Caco-2 (cell line): ENCODE measurements around the gene NT5E. TPM values are rescaled to one million over a fixed set of nuclear protein-coding genes. Genes with fewer than 3 reads are reported as not detected.

Source experiments
- BruUV-seq: library from RNA; stranded (reverse); fragments of 400-500 nt; replicated peaks from 2 replicates; lab custom pipeline; 2021; lab: Mats Ljungman, UMichigan
- CTCF ChIA-PET: fragments of 300-600 bp; sonication (Branson Sonifier 250); formaldehyde crosslinking; loops from one replicate; lab custom pipeline; 2022; ENCODE audit warnings: antibody characterized with exemption; lab: Charles Lee
- POLR2A ChIA-PET: fragments of 300-600 bp; sonication (Branson Sonifier 250); formaldehyde crosslinking; loops from one replicate; lab custom pipeline; 2022; ENCODE audit warnings: antibody characterized with exemption; lab: Charles Lee
- DNase-seq, 2 experiments: peaks; one replicate each; pipeline versions ENCODE4 v3.0.0 to v3.0.0-alpha.2; 2020 to 2022
- H3K27me3 ChIP-seq: replicated peaks from 2 replicates; pipeline ENCODE4 v1.6.0; 2011; ENCODE audit warnings: low read length; ENCODE audit not compliant: control insufficient read depth, insufficient read depth
- H3K36me3 ChIP-seq: 2 replicates; pipeline ENCODE4 v1.5.1; 2011; ENCODE audit warnings: low read length; ENCODE audit not compliant: control insufficient read depth, insufficient read depth
- H3K4me1 ChIP-seq: fragments of 250-450 bp; sonication (Bioruptor Pico); 2 replicates; pipeline ENCODE4 v1.5.1; 2020; ENCODE audit warnings: mild to moderate bottlenecking
- H3K4me3 ChIP-seq: 2 replicates; pipeline ENCODE4 v1.5.1; 2011; ENCODE audit warnings: low read depth, mild to moderate bottlenecking, control low read depth, low read length
- H3K9me3 ChIP-seq: fragments of 250-450 bp; sonication (Bioruptor Pico); 2 replicates; pipeline ENCODE4 v1.5.1; 2020; ENCODE audit warnings: mild to moderate bottlenecking, moderate library complexity
- H3K27ac Mint-ChIP-seq: one replicate; pipeline ENCODE4 v1.8.0; 2022; ENCODE audit warnings: mixed read lengths; ENCODE audit not compliant: unreplicated experiment
- H3K27me3 Mint-ChIP-seq: one replicate; pipeline ENCODE4 v1.8.0; 2022; ENCODE audit warnings: mixed read lengths; ENCODE audit not compliant: insufficient read depth, unreplicated experiment
- H3K36me3 Mint-ChIP-seq: one replicate; pipeline ENCODE4 v1.8.0; 2022; ENCODE audit warnings: mild to moderate bottlenecking, mixed read lengths; ENCODE audit not compliant: insufficient read depth, unreplicated experiment
- H3K4me1 Mint-ChIP-seq: one replicate; pipeline ENCODE4 v1.8.0; 2022; ENCODE audit warnings: low read depth, mixed read lengths; ENCODE audit not compliant: unreplicated experiment
- H3K4me3 Mint-ChIP-seq: one replicate; pipeline ENCODE4 v1.8.0; 2022; ENCODE audit warnings: mild to moderate bottlenecking, moderate library complexity, mixed read lengths; ENCODE audit not compliant: unreplicated experiment
- H3K9me3 Mint-ChIP-seq: one replicate; pipeline ENCODE4 v1.8.0; 2022; ENCODE audit warnings: mixed read lengths; ENCODE audit not compliant: unreplicated experiment
- CTCF ChIP-seq, 2 experiments: fragments of 200-600 bp in 1 of 2; IDR thresholded peaks; 1 replicate in 1 of 2; 2 replicates in 1 of 2; pipeline versions ENCODE4 v1.5.1 to v1.8.0; 2011 to 2022; ENCODE audit warnings: antibody characterized with exemption in 1 of 2, control low read depth in 1 of 2, inconsistent platforms in 1 of 2, low read depth in 1 of 2, low read length in 1 of 2, mild to moderate bottlenecking in 1 of 2, moderate library complexity in 1 of 2; ENCODE audit not compliant: insufficient read depth in 1 of 2, severe bottlenecking in 1 of 2, unreplicated experiment in 1 of 2
- intact Hi-C: fragments of 100-400 bp; cut with micrococcal nuclease; formaldehyde crosslinking; loops from one replicate; pipeline ENCODE4 v1.10.0; 2022; ENCODE audit not compliant: unreplicated experiment
- total RNA-seq: library from RNA; stranded (reverse); gene quantifications from 2 replicates; pipeline ENCODE4 v1.2.3, GENCODE V29; 2022

NT5E gene
- total RNA-seq, 1 experiment from 2014 or later: 1.0 TPM

GRCh38 chr6:85405175-85405852 is 44.6 kb upstream of the NT5E start:
- Histone ChIP-seq H3K9me3 (no peaks in the 10 kb centered on the region), H3K4me1 (peaks cover 54% of the 10 kb centered on the region), H3K27me3 (no peaks in the 10 kb centered on the region), H3K4me3 (no peak overlapping the region), H3K36me3 (no peaks in the 10 kb centered on the region)
- H3K4me1 Mint-ChIP-seq: peaks cover 47% of the 10 kb centered on the region
- no peaks in the 10 kb centered on the region for H3K27me3 Mint-ChIP-seq
- intact Hi-C loops: loop anchor here (1.0 to 5.0 kb wide), 4 partner anchors 15 to 77 kb away; partner anchors contain the start of gene NT5E
- no TSS peak for BruUV-seq
- no peaks in the 10 kb centered on the region for H3K36me3 Mint-ChIP-seq
- H3K27ac Mint-ChIP-seq: peak overlapping the region; percentile 95
- H3K4me3 Mint-ChIP-seq: peak overlapping the region; percentile 68
- POLR2A ChIA-PET: interaction anchor here (0.6 kb wide), 2 partner anchors 42 to 60 kb away, joined by 3 read pairs; no protein-coding TSS in a partner anchor
- DNase-seq: peak; percentile 64 to 79
- no peak for TF ChIP-seq CTCF (IDR thresholded peaks at IDR 0.05; ENCODE audit: insufficient read depth in 1 of 2, low read depth in 1 of 2, low read length in 1 of 2, severe bottlenecking in 1 of 2, unreplicated experiment in 1 of 2)
- CTCF ChIA-PET: interaction anchor here (1.0 to 1.6 kb wide), 2 partner anchors 51 to 77 kb away, joined by 3 to 12 read pairs; no protein-coding TSS in a partner anchor
- H3K9me3 Mint-ChIP-seq: peaks cover 11% of the 10 kb centered on the region

- Histone ChIP-seq H3K4me3 (no peak overlapping the region), H3K9me3 (no peaks in the 10 kb centered on the region), H3K4me1 (peaks cover 54% of the 10 kb centered on the region), H3K27me3 (no peaks in the 10 kb centered on the region), H3K36me3 (no peaks in the 10 kb centered on the region)
- Mint-ChIP-seq H3K27ac (peak overlapping the region; percentile 95), H3K36me3 (no peaks in the 10 kb centered on the region), H3K4me3 (peak overlapping the region; percentile 68), H3K9me3 (peaks cover 11% of the 10 kb centered on the region), H3K4me1 (peaks cover 47% of the 10 kb centered on the region), H3K27me3 (no peaks in the 10 kb centered on the region)
- no peak for DNase-seq
- intact Hi-C loops: loop anchor here (1.0 to 5.0 kb wide), 4 partner anchors 16 to 76 kb away; partner anchors contain the start of gene NT5E
- TF ChIP-seq CTCF (IDR thresholded peaks at IDR 0.05; ENCODE audit: insufficient read depth in 1 of 2, low read depth in 1 of 2, low read length in 1 of 2, severe bottlenecking in 1 of 2, unreplicated experiment in 1 of 2): no peak
- ChIA-PET CTCF (no interaction called here), POLR2A (no interaction called here)
- no TSS peak for BruUV-seq
These were observed 44.1 kb upstream of the NT5E start for GRCh38 chr6:85405853-85406198.

- no peaks in the 10 kb centered on the region for H3K36me3 Mint-ChIP-seq
- no peak overlapping the region for H3K4me3 Mint-ChIP-seq
- POLR2A ChIA-PET: no interaction called here
- no peak for TF ChIP-seq CTCF (IDR thresholded peaks at IDR 0.05; ENCODE audit: insufficient read depth in 1 of 2, low read depth in 1 of 2, low read length in 1 of 2, severe bottlenecking in 1 of 2, unreplicated experiment in 1 of 2)
- no TSS peak for BruUV-seq
- H3K4me1 Mint-ChIP-seq: peaks cover 47% of the 10 kb centered on the region
- Histone ChIP-seq H3K9me3 (no peaks in the 10 kb centered on the region), H3K27me3 (no peaks in the 10 kb centered on the region), H3K4me3 (no peak overlapping the region), H3K4me1 (peaks cover 50% of the 10 kb centered on the region), H3K36me3 (no peaks in the 10 kb centered on the region)
- CTCF ChIA-PET: no interaction called here
- intact Hi-C loops: loop anchor here (5.0 kb wide), 1 partner anchor 76 kb away; no protein-coding TSS in a partner anchor
- DNase-seq: no peak
- H3K27ac Mint-ChIP-seq: peak overlapping the region; percentile 95
- no peaks in the 10 kb centered on the region for H3K27me3 Mint-ChIP-seq
- peaks cover 11% of the 10 kb centered on the region for H3K9me3 Mint-ChIP-seq
These were observed 43.2 kb upstream of the NT5E start for GRCh38 chr6:85406641-85407075.
